Activated gamma-delta T cell (primary cell): ENCODE data around the gene SMIM28.
"Not testable (repeated sequence)": the region's sequence is repeated elsewhere in the genome, so short reads cannot be mapped to it uniquely, and the experiment has no call there.

ENCODE experiments used
- DNase-seq: peaks from one replicate; lab custom pipeline; 2025; lab: John Stamatoyannopoulos, UW
- total RNA-seq, 2 donors: gene quantifications; one replicate each; lab custom pipeline; 2026; lab: John Stamatoyannopoulos, UW

SMIM28 gene
- 0 reads per million in 2 donors for total RNA-seq

- DNase-seq = no peak
Measured at GRCh38 chr6:138377844-138378243, at the start of gene SMIM28. SMIM28 (plus strand) TSS chr6:138377905; CDS start chr6:138378073, 168 bp downstream.

GRCh38 chr6:138328210-138328609 lies 49.5 kb upstream of the SMIM28 start:
- DNase-seq = no peak

- no peak for DNase-seq
Measured at GRCh38 chr6:138330763-138331162, 46.9 kb upstream of the SMIM28 start.

- no peak for DNase-seq
Measured at GRCh38 chr6:138331444-138331843, 46.3 kb upstream of the SMIM28 start.

- DNase-seq = no peak
Measured at GRCh38 chr6:138331984-138332383, 45.7 kb upstream of the SMIM28 start.

GRCh38 chr6:138334000-138334399 lies 43.7 kb upstream of the SMIM28 start:
- no peak for DNase-seq

GRCh38 chr6:138334963-138335362 lies 42.7 kb upstream of the SMIM28 start:
- no peak for DNase-seq

- DNase-seq = no peak
Measured at GRCh38 chr6:138336221-138336620, 41.5 kb upstream of the SMIM28 start.

GRCh38 chr6:138337076-138337475 lies 40.6 kb upstream of the SMIM28 start:
- no peak for DNase-seq

GRCh38 chr6:138339024-138339423 lies 38.7 kb upstream of the SMIM28 start:
- DNase-seq = no peak

- DNase-seq = no peak
Measured at GRCh38 chr6:138341176-138341575, 36.5 kb upstream of the SMIM28 start.

- no peak for DNase-seq
Measured at GRCh38 chr6:138343112-138343511, 34.6 kb upstream of the SMIM28 start.

GRCh38 chr6:138345565-138346285 lies 32.0 kb upstream of the SMIM28 start:
- DNase-seq = no peak

GRCh38 chr6:138346302-138347195 lies 31.2 kb upstream of the SMIM28 start:
- no peak for DNase-seq

- no peak for DNase-seq
Measured at GRCh38 chr6:138347864-138348263, 29.8 kb upstream of the SMIM28 start.

- DNase-seq = no peak
Measured at GRCh38 chr6:138349891-138350290, 27.8 kb upstream of the SMIM28 start.

- no peak for DNase-seq
Measured at GRCh38 chr6:138357928-138358327, 19.8 kb upstream of the SMIM28 start.

- not testable (repeated sequence) for DNase-seq
Measured at GRCh38 chr6:138368684-138369083, 9.0 kb upstream of the SMIM28 start.

GRCh38 chr6:138370631-138371451 lies 6.9 kb upstream of the SMIM28 start:
- no peak for DNase-seq

GRCh38 chr6:138371452-138371711 lies 6.3 kb upstream of the SMIM28 start:
- no peak for DNase-seq

- DNase-seq = no peak
Measured at GRCh38 chr6:138371720-138372119, 6.0 kb upstream of the SMIM28 start.

- no peak for DNase-seq
Measured at GRCh38 chr6:138372711-138373463, 4.8 kb upstream of the SMIM28 start.
